ENCODE results near the gene DACT3.

Gene DACT3

DNA sequence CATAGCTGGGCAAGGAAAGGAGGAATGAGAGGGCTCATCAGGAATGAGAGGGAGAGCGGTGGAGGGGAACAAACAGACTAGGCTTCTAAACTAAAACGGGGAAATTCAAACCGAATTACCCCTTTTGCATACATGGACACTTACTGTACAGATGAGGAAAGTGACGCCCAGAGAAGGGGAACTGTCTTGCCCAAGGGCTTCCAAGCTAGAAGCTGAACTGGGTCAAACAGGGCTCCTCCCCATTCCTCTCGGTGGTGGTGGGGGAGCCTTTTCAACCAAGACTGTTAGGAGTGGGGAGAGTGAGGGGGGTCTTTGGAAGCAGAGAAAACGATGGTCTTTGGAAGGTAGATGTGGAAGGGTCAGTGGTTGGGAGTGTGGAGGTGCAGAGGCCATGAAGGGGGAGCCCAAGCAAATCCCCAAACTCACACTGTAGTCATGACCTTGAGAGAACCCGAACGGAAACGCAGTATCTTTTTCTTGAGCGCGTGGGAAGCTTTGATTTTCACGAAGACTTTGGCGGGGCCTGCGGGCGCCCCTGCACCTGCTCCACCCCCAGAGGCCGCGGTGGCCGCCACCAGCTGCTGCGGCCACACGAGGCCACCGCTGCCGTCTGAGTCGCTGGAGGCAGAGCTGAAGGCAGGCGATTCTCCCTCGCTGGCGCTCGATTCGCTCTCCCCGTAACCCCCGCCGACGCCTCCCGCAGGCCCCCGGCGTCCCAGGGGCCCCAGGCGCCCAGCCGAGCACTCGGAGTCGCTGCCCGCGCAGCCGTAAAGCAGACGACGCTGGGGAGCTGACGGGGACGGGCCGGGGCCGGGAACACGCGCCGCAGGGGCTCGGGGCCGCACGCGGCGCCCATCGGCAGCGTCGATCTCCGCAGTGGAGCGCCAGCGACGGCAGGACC lies 12.7 kb downstream of the DACT3 start:
- no peak for DNase-seq (ENCODE audit: low read depth, low spot score)
- no peak overlapping the region for H3K4me3 ChIP-seq (ENCODE audit: low read depth, low read length)
- TF ChIP-seq, protein P1, sequence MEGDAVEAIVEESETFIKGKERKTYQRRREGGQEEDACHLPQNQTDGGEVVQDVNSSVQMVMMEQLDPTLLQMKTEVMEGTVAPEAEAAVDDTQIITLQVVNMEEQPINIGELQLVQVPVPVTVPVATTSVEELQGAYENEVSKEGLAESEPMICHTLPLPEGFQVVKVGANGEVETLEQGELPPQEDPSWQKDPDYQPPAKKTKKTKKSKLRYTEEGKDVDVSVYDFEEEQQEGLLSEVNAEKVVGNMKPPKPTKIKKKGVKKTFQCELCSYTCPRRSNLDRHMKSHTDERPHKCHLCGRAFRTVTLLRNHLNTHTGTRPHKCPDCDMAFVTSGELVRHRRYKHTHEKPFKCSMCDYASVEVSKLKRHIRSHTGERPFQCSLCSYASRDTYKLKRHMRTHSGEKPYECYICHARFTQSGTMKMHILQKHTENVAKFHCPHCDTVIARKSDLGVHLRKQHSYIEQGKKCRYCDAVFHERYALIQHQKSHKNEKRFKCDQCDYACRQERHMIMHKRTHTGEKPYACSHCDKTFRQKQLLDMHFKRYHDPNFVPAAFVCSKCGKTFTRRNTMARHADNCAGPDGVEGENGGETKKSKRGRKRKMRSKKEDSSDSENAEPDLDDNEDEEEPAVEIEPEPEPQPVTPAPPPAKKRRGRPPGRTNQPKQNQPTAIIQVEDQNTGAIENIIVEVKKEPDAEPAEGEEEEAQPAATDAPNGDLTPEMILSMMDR (IDR thresholded peaks at IDR 0.05; ENCODE audit: low read depth, low read length) = no peak
- in situ Hi-C loops (cut with HindIII; ENCODE audit: low sequenced_read_pairs) = no loop called here

DNA sequence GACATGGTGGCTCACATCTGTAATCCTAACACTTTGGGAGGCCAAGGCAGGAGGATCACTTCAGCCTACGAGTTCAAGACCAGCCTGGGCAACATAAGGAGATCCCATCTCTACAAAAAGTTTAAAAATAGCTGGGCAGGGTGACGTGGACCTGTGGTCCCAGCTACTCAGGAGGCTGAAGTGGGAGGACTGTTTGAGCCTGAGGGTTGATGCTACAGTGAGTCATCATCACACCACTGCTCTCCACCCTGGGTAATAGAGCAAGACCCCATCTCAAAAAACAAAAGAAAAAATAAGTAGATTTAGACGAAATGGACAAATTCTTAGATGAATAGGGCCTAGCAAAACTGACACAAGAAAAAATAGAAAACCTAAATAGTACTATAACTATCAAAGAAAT lies 14.6 kb downstream of the DACT3 start:
- no peak overlapping the region for H3K4me3 ChIP-seq (ENCODE audit: low read depth, low read length)
- no peak for DNase-seq (ENCODE audit: low read depth, low spot score)
- TF ChIP-seq, protein P1 (IDR thresholded peaks at IDR 0.05; ENCODE audit: low read depth, low read length) = no peak
- in situ Hi-C loops (cut with HindIII; ENCODE audit: low sequenced_read_pairs) = no loop called here

DNA sequence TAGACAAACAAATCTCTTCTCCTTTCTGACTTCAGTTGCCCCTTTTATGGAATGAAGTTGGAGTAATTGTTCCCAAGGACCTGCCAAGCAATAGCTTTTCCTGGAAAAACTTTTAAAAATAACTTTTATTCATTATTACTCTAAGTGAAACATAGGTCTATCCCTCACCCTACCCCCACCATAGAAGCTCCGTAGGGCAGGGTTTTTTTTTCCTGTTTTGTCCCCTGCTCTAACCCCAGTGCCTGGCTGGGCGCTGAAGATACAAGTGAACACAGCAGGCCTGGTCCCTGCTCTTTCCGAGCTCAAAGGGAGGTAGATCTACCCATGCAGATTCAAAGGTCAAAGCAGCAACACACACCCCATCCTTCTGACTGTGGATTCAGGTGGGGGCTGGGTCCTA lies 16.3 kb downstream of the DACT3 start:
- in situ Hi-C loops (cut with HindIII; ENCODE audit: low sequenced_read_pairs) = no loop called here
- no peak for DNase-seq (ENCODE audit: low read depth, low spot score)
- TF ChIP-seq, protein P1 (IDR thresholded peaks at IDR 0.05; ENCODE audit: low read depth, low read length) = no peak
- no peak overlapping the region for H3K4me3 ChIP-seq (ENCODE audit: low read depth, low read length)

DNA sequence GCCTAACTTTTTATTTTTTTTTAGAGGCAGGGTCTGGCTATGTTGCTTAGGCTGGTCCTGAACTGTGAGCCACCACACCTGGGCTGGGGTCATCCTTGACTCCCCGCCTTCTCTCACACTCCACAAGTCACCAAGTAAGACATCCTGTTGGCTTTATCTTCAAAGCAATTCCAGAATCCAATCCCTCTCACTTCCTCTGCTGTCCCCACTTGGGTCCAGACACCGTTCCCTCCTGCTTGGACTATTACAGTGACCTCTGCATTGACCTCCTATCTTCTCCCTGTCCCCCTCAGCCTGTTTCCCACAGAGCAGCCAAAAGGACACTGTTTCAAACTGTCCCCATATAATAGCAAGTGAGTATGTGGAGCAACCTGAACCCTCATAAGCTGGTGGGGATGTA lies 20.3 kb downstream of the DACT3 start:
- in situ Hi-C loops (cut with HindIII; ENCODE audit: low sequenced_read_pairs) = no loop called here
- no peak overlapping the region for H3K4me3 ChIP-seq (ENCODE audit: low read depth, low read length)
- DNase-seq (ENCODE audit: low read depth, low spot score) = no peak
- TF ChIP-seq, protein P1 (IDR thresholded peaks at IDR 0.05; ENCODE audit: low read depth, low read length) = no peak

DNA sequence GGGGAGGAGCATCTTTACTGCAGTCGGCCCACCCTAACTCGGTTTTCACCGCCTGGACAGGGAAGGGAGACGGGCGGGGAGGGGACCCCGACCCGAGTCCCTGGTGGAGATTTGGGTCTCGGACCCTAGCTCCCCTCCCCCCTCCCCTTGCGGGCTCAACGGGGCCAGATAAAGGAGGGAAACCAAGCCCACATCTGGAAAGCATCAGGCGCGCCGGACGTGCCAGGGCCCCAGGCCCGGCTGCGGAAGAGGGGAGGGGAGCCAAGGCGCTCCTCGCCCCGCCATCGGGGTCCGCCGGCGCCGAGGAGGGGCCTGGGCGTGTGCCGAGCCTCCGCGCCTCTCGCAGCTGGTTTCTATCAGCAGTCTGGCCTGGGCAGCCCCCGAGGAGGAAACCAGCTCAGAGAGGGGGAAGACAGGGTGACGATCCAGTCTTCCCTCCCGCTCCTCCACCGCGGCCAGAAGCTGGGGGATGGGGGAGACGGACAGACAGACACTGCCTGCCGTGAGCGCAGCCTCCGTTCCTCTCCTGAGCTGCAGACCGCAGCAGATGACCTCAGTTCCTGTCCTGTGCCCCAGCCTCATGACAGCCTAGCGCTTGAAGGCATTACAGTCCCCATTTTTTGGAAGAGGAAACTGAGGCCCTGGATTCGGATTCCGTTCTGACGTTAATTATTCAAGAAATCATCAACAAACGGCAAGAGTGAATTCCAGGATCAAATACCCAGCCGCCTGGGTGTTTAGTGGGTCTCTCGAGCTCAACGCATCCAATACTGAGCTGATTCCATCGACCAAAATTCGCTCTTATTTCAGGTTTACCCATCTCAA lies 21.4 kb downstream of the DACT3 start:
- TF ChIP-seq, protein P1 (IDR thresholded peaks at IDR 0.05; ENCODE audit: low read depth, low read length) = no peak
- in situ Hi-C loops (cut with HindIII; ENCODE audit: low sequenced_read_pairs) = no loop called here
- no peak for DNase-seq (ENCODE audit: low read depth, low spot score)
- H3K4me3 ChIP-seq (ENCODE audit: low read depth, low read length) = peak overlapping the region; percentile 41

DNA sequence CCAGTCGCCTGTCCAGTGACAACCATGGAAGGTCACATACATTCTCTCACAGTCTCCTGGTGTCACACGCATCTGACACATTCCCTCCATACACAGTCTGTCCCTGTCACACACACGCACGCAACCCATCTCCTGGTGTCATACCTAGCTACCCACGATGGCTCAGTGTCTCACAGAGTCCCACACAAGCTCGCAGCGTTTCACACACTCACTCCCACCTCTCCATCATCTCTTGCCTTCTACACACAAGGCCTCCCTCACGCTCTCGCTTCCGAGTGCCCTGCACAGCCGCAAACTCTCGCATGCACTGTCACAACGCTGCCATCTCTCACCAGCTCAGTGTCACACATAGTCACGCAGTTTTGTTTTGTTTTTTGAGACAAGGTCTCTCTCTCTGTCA lies 23.8 kb downstream of the DACT3 start:
- TF ChIP-seq, protein P1 (IDR thresholded peaks at IDR 0.05; ENCODE audit: low read depth, low read length) = no peak
- in situ Hi-C loops (cut with HindIII; ENCODE audit: low sequenced_read_pairs) = no loop called here
- no peak for DNase-seq (ENCODE audit: low read depth, low spot score)
- no peak overlapping the region for H3K4me3 ChIP-seq (ENCODE audit: low read depth, low read length)
